Adrenal gland (tissue), 12 donors: ENCODE data around the gene CDC23. TPM values are rescaled to one million over a fixed set of nuclear protein-coding genes. Genes with fewer than 3 reads are reported as not detected.

Experiments used
- DNase-seq, 7 donors: peaks; one replicate each; pipeline ENCODE4 v3.0.0-alpha.2; 2019 to 2020
- H3K27ac ChIP-seq, 5 donors: fragments of 200-600 bp; sonication (generic) in 4 of 5; 1 replicate in 3 of 5; 2 replicates in 2 of 5; pipeline versions ENCODE4 v1.5.1 to v1.8.0; 2016 to 2020; ENCODE audit warnings: mild to moderate bottlenecking in 1 of 5
- H3K27me3 ChIP-seq: fragments of 200-600 bp; 2 replicates; pipeline ENCODE4 v1.8.0; 2021
- H3K36me3 ChIP-seq, 2 donors: fragments of 200-600 bp; replicated peaks in 1 of 2; 1 replicate in 1 of 2; 2 replicates in 1 of 2; pipeline versions ENCODE4 v1.5.1 to v1.8.0; 2018 to 2022
- H3K4me1 ChIP-seq, 2 donors: fragments of 200-600 bp; replicated peaks in 1 of 2; 1 replicate in 1 of 2; 2 replicates in 1 of 2; pipeline versions ENCODE4 v1.5.1 to v1.8.0; 2018 to 2021
- H3K4me3 ChIP-seq, 4 donors: fragments of 200-600 bp; sonication (generic) in 3 of 4; one replicate each; pipeline ENCODE4 v1.5.1; 2016 to 2018
- H3K9me3 ChIP-seq, 3 donors: fragments of 200-600 bp; sonication (generic) in 1 of 3; replicated peaks in 1 of 3; 1 replicate in 2 of 3; 2 replicates in 1 of 3; pipeline versions ENCODE4 v1.5.1 to v1.8.0; 2016 to 2021
- POLR2A ChIP-seq, 2 donors: fragments of 450-650 bp; IDR thresholded peaks; one replicate each; pipeline ENCODE4 v1.6.1; 2017; ENCODE audit warnings: antibody characterized with exemption in 2 of 2, mild to moderate bottlenecking in 2 of 2, moderate library complexity in 1 of 2
- WGBS, 4 donors: extraction: QIAGEN DNeasy Blood & Tissue Kit in 2 of 4; methylation state at CpG; one replicate each; pipeline versions ENCODE4 v1.1.5 to v1.1.7; 2013 to 2017; 5-methylcytosine and 5-hydroxymethylcytosine counted together
- intact Hi-C, 2 donors: fragments of 100-400 bp; cut with DNase I; formaldehyde crosslinking; loops; one replicate each; pipeline versions ENCODE4 v1.14.1 to v1.15.0; 2022 to 2023
- polyA plus RNA-seq, 3 donors: library from polyadenylated mRNA; stranded (reverse); fragments of 200-250 nt in 2 of 3; fragments of 350-450 nt in 1 of 3; fragmentation: Illumina TruSeq in 1 of 3; extraction: RNeasy Lipid Tissue Mini Kit (QIAGEN cat#74804) in 1 of 3; gene quantifications; one replicate each; pipeline ENCODE4 v1.2.3, GENCODE V29; 2013 to 2014
- total RNA-seq, 9 donors: library from RNA; depleted of rRNA in 4 of 9; stranded (reverse); fragments of >200 nt in 4 of 9; fragments of 120-200 nt in 1 of 9; fragmentation: NEBNext Ultra II Directional in 1 of 9; extraction: Animal tissue kit (Norgen Biotek cat#: 25700) in 1 of 9; gene quantifications; one replicate each; pipeline versions ENCODE4 v1.1.0 to v1.2.4, GENCODE V29; 2013 to 2023
- TF ChIP-seq, protein P1 (sequence below), 6 experiments: fragments of 450-650 bp in 4 of 6; fragments of 200-600 bp in 2 of 6; sonication (generic) in 1 of 6; IDR thresholded peaks; 1 replicate in 5 of 6; 2 replicates in 1 of 6; pipeline versions ENCODE4 v1.5.1 to v1.8.0; 2016 to 2021; ENCODE audit warnings: antibody characterized with exemption in 6 of 6, mild to moderate bottlenecking in 2 of 6, moderate library complexity in 1 of 6
- donor health status: healthy with polysubstance abuse.
- donor health status: Bipolar disorder and iron deficiency.
- donor health status: DM: yes; HTN: yes; CAD: no.
- donor health status: DM: no; HTN: no; CAD: no.
- donor health status: DM: no; HTN: no; CAD: no.
- donor health status: DM: yes; HTN: yes; CAD: no.

CDC23 gene
- total and polyA plus RNA-seq, 12 donors, result 7.6 to 57.6 (median 20.5) TPM

DNA sequence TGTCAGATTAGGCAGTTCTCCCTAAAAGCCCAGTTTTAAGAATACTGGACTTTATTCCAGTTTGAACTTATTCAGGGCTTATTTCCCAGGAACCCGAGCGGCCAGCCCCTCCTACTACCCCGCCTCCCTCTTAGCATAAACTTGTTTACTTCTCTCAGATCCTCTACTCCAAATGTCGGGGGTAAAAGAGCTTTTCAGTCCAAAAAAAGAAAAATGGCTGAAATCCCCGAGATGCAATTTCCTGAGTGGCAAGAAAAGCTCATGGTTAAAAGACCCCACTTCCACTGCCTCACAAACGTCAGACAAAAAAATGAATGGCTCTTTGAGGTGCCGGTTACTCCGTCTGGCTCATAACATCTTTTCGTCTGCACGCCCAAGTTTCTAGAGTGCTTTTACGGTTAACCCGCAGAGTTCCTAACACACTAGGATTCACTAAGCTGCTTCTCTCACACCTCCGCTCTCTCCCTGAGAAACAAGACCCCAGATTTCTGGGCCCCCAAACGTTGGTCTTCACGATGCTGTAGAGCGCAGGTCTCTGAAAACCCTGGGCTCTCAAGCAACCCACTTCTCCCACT lies 35.1 kb downstream of the CDC23 start:
- Histone ChIP-seq H3K27ac (peak overlapping the region; percentile 66 to 93 (median 82)), H3K36me3 (peaks cover 0 to 31% of the 10 kb centered on the region in 2 donors), H3K4me3 (peak overlapping the region; percentile 35 to 94 (median 84)), H3K4me1 (peaks cover 10 to 14% of the 10 kb centered on the region in 2 donors), H3K9me3 (no peaks in the 10 kb centered on the region), H3K27me3 (no peaks in the 10 kb centered on the region)
- intact Hi-C loops, result no loop called here
- peak in 6 of 7 donors; percentile 19 to 61 (median 41) for DNase-seq
- 0 to 2% (median 0%) methylated on average over 13 to 16 of the region's 16 CpGs for WGBS, 4 donors
- TF ChIP-seq POLR2A (IDR thresholded peaks at IDR 0.05), result no peak
- TF ChIP-seq, protein P1, sequence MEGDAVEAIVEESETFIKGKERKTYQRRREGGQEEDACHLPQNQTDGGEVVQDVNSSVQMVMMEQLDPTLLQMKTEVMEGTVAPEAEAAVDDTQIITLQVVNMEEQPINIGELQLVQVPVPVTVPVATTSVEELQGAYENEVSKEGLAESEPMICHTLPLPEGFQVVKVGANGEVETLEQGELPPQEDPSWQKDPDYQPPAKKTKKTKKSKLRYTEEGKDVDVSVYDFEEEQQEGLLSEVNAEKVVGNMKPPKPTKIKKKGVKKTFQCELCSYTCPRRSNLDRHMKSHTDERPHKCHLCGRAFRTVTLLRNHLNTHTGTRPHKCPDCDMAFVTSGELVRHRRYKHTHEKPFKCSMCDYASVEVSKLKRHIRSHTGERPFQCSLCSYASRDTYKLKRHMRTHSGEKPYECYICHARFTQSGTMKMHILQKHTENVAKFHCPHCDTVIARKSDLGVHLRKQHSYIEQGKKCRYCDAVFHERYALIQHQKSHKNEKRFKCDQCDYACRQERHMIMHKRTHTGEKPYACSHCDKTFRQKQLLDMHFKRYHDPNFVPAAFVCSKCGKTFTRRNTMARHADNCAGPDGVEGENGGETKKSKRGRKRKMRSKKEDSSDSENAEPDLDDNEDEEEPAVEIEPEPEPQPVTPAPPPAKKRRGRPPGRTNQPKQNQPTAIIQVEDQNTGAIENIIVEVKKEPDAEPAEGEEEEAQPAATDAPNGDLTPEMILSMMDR (IDR thresholded peaks at IDR 0.05), result no peak

DNA sequence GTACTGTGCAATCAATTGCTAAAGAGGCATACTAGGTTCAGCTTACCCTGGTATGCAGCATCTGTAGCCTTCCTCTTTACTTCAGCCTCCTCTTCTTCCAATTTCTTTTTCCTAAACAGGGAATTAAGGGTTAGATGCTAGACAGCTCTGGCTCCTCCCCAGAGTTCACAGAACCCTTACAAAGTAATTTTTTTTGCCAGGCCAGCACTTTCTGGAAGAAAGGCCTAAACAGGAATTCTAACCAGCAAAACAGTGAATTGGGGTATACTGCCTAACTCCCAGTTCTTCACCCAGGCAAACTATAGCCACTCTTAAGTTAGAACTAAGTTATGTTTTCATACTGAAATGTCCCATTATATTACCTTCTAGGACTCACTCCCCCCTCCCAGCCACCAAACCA lies 42.8 kb downstream of the CDC23 start:
- Histone ChIP-seq H3K4me3 (no peak overlapping the region), H3K9me3 (no peaks in the 10 kb centered on the region), H3K27ac (no peak overlapping the region), H3K27me3 (no peaks in the 10 kb centered on the region), H3K36me3 (peaks cover 0 to 95% of the 10 kb centered on the region in 2 donors), H3K4me1 (no peaks in the 10 kb centered on the region)
- TF ChIP-seq, protein P1 (IDR thresholded peaks at IDR 0.05), result no peak
- no peak for TF ChIP-seq POLR2A (IDR thresholded peaks at IDR 0.05)
- intact Hi-C loops, result no loop called here
- DNase-seq, result no peak

DNA sequence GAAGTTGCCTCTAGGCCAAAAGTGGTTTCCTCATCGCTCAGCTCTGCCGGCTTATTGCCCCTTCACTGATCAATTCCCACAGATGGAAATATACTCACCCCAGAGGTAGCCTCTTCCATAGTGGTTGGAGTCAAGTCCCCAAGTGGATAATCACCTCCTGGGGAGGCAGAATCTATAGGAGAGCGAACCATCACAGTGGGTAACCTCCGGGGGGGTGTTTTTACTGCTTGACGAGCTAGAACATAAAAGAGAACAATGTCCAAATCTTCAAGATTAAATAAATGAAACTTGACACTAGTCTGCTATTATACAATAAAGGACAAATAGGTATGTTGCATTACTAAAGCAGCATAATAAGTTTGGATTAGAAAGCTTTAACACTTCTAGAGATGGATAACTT lies 44.0 kb downstream of the CDC23 start:
- peaks cover 0 to 98% of the 10 kb centered on the region in 2 donors for H3K36me3 ChIP-seq
- H3K4me1 ChIP-seq, result no peaks in the 10 kb centered on the region
- no peak overlapping the region for H3K4me3 ChIP-seq
- intact Hi-C loops, result no loop called here
- H3K9me3 ChIP-seq, result no peaks in the 10 kb centered on the region
- DNase-seq, result no peak
- no peak overlapping the region for H3K27ac ChIP-seq
- TF ChIP-seq, protein P1 (IDR thresholded peaks at IDR 0.05), result no peak
- TF ChIP-seq POLR2A (IDR thresholded peaks at IDR 0.05), result no peak
- no peaks in the 10 kb centered on the region for H3K27me3 ChIP-seq
- 89 to 97% (median 92%) methylated on average over 5 of the region's 5 CpGs for WGBS, 4 donors

DNA sequence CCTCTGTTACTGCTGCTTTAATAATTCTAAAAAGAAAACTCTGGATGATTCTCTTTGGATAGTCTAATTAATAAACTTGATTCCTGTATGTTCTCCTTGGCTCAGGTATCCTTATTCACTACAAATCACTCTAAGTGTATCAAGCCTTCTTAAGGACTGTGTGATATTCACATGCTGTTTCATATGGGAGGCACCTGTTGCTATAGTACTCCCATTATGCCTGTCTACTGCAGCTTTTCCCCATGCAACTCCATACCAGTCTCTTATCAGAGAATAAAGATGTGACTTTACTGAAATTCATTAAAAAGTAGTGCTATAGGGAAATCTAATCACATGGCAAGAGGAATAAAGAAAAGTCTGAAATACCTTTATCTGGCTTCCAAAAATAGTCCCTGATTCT lies 49.4 kb downstream of the CDC23 start:
- Histone ChIP-seq H3K27me3 (no peaks in the 10 kb centered on the region), H3K36me3 (peaks cover 0 to 100% of the 10 kb centered on the region in 2 donors), H3K9me3 (no peaks in the 10 kb centered on the region), H3K27ac (no peak overlapping the region), H3K4me1 (no peaks in the 10 kb centered on the region), H3K4me3 (no peak overlapping the region)
- no peak for TF ChIP-seq POLR2A (IDR thresholded peaks at IDR 0.05)
- TF ChIP-seq, protein P1 (IDR thresholded peaks at IDR 0.05), result no peak
- intact Hi-C loops, result no loop called here
- DNase-seq, result no peak
